BE2C (cell line): ENCODE measurements around the gene COPS2.
A peak's percentile ranks its signal among the peaks of the same experiment; 100 is the strongest.

Experiments used
- DNase-seq: peaks from one replicate; pipeline ENCODE4 v3.0.0-alpha.2; 2020
- H3K27me3 ChIP-seq: fragments of 250-450 bp; sonication (Bioruptor Pico); 2 replicates; pipeline ENCODE4 v1.5.1; 2020; ENCODE audit warnings: mild to moderate bottlenecking
- H3K36me3 ChIP-seq: fragments of 250-450 bp; sonication (Bioruptor Pico); 2 replicates; pipeline ENCODE4 v1.5.1; 2020; ENCODE audit warnings: mild to moderate bottlenecking
- H3K4me1 ChIP-seq: fragments of 250-450 bp; sonication (Bioruptor Pico); 2 replicates; pipeline ENCODE4 v1.5.1; 2020
- H3K4me3 ChIP-seq: 2 replicates; pipeline ENCODE4 v1.5.1; 2011; ENCODE audit warnings: low read depth, low read length
- H3K9me3 ChIP-seq: fragments of 250-450 bp; sonication (Bioruptor Pico); 2 replicates; pipeline ENCODE4 v1.5.1; 2020
- TF ChIP-seq, protein P1 (sequence below): IDR thresholded peaks from 2 replicates; pipeline ENCODE4 v1.5.1; 2012; ENCODE audit warnings: mild to moderate bottlenecking, low read depth, low read length

COPS2 gene

DNA sequence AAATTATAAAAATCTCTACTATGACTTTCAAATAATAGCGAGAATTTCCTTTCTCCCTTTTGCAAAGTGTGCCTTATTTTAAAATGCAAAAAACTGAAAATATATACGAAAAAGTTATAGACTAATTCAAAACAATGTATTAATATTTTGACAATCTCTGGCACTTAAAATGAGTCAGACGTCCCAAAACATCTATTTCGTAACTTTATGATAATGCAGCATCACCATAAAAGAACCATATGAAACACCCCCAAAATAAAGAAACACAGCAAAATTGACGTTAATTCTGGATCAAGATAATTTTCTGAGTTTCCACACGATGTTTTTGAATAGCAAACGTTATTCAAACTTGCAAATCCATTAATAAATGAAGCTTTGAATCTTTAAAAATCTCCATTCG, 1.0 kb downstream of the COPS2 start:
- no peak for DNase-seq
- H3K4me3 ChIP-seq = peak overlapping the region; percentile 85
- peaks cover 6% of the 10 kb centered on the region for H3K36me3 ChIP-seq
- TF ChIP-seq, protein P1, sequence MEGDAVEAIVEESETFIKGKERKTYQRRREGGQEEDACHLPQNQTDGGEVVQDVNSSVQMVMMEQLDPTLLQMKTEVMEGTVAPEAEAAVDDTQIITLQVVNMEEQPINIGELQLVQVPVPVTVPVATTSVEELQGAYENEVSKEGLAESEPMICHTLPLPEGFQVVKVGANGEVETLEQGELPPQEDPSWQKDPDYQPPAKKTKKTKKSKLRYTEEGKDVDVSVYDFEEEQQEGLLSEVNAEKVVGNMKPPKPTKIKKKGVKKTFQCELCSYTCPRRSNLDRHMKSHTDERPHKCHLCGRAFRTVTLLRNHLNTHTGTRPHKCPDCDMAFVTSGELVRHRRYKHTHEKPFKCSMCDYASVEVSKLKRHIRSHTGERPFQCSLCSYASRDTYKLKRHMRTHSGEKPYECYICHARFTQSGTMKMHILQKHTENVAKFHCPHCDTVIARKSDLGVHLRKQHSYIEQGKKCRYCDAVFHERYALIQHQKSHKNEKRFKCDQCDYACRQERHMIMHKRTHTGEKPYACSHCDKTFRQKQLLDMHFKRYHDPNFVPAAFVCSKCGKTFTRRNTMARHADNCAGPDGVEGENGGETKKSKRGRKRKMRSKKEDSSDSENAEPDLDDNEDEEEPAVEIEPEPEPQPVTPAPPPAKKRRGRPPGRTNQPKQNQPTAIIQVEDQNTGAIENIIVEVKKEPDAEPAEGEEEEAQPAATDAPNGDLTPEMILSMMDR = no peak
- no peaks in the 10 kb centered on the region for H3K27me3 ChIP-seq
- H3K9me3 ChIP-seq = no peaks in the 10 kb centered on the region
- H3K4me1 ChIP-seq = no peaks in the 10 kb centered on the region

DNA sequence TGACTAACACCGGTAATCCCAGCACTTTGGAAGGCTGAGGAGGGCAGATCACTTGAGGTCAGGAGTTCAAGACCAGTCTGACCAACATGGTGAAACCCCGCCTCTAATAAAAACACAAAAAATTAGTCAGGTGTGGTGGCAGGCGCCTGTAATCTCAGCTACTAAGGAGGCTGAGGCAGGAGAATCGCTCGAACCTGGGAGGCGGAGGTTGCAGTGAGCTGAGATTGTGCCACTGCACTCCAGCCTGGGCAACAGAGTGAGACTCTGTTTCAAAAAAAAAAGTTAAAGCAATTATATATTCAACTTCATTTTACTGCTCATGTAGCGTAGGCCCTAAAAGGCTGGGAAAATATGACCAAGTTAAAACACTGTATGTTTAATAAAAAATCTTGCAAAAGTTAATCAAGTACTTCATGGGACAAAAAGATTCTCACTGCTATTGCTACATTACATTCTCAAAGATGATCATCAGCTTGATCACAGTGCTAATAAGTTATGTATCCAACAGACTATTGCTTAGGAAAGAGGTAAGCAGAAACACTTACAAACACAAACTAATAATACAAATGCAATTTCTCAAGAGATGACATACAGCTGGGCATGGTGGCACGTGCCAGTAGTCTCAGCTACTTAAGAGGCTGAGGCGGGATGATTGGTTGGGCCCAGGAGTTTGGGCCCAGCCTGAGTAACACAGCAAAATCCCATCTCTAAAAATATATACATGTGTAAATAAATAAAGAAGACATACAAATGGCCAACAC, 2.7 kb downstream of the COPS2 start:
- TF ChIP-seq, protein P1 = no peak
- no peaks in the 10 kb centered on the region for H3K9me3 ChIP-seq
- no peak for DNase-seq
- no peaks in the 10 kb centered on the region for H3K27me3 ChIP-seq
- no peak overlapping the region for H3K4me3 ChIP-seq
- peaks cover 6% of the 10 kb centered on the region for H3K36me3 ChIP-seq
- H3K4me1 ChIP-seq = peaks cover 3% of the 10 kb centered on the region; the same call in 1 of the 2 replicates

DNA sequence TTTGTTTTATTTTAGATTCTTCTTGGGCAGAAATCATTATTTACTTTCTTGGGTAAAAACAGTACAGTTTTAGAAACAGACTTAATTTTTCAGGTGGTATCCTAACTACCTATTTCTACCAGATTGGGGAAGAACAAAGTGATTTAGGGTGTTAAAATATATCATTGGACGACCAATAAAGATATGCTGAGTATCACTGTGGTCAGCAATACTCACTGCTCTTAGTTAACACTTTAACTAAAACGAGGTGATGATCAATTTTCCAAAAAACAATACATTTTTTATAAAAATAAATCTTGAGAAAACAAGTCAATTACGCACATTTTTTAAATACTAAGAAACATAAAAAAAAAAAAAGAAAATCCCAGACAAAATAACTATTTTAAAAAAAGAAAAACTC, 3.6 kb downstream of the COPS2 start:
- H3K27me3 ChIP-seq = no peaks in the 10 kb centered on the region
- H3K4me1 ChIP-seq = peaks cover 3% of the 10 kb centered on the region; the same call in 1 of the 2 replicates
- no peak for DNase-seq
- H3K9me3 ChIP-seq = no peaks in the 10 kb centered on the region
- no peak overlapping the region for H3K4me3 ChIP-seq
- peaks cover 6% of the 10 kb centered on the region for H3K36me3 ChIP-seq
- TF ChIP-seq, protein P1 = no peak

DNA sequence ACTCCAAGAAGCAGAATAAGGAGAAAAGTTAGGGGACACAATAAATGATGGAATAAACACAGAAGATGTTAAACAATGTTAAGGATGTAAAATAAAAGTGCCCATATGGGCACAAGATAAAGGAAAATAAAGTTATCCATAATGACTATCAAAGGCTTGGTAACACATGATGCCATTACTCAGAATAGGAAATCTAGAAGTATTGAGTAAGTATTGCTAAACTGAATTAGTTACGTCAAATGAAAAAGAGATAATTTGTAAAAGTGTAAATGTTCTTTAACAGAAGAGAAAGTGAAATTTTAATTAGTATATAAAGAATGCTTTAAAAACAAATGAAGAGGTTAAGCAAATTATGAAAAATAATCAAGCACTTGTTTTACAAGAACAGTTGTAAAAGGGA, 6.7 kb downstream of the COPS2 start:
- Histone ChIP-seq H3K36me3 (peaks cover 9% of the 10 kb centered on the region), H3K27me3 (no peaks in the 10 kb centered on the region), H3K4me3 (no peak overlapping the region), H3K4me1 (peaks cover 7% of the 10 kb centered on the region; the same call in 1 of the 2 replicates), H3K9me3 (no peaks in the 10 kb centered on the region)
- TF ChIP-seq, protein P1 = no peak
- DNase-seq = no peak

DNA sequence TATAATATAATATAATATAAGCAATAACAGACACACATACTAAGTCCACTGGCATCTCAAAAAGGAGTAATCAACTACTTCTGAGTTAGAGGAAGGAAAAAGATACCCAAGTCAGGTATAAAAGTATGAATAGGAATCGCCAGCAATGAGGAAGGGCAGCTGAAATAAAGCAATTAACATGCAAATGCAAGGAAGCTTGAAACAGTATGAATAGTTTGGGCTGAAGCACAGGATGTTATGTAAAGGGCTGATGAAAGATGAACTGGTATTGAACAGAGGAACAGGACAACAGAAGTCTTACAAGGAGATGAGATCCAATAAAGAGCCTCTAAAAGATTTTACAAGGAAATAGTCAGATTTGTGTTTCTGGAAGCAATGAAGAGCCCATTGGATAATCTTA, 7.1 kb downstream of the COPS2 start:
- DNase-seq = no peak
- Histone ChIP-seq H3K27me3 (no peaks in the 10 kb centered on the region), H3K4me1 (peaks cover 7% of the 10 kb centered on the region; the same call in 1 of the 2 replicates), H3K9me3 (no peaks in the 10 kb centered on the region), H3K4me3 (no peak overlapping the region), H3K36me3 (peaks cover 14% of the 10 kb centered on the region)
- TF ChIP-seq, protein P1 = no peak
